Measurements from ENCODE around the gene GLS. TPM values are rescaled to one million over a fixed set of nuclear protein-coding genes. Genes with fewer than 3 reads are reported as not detected.

Gene GLS
- total RNA-seq = 274 TPM

GRCh38 chr2:190880378-190881083 lies at the start of gene GLS:
GLS (plus strand) TSS chr2:190880821; CDS start chr2:190881085, 264 bp downstream.

GRCh38 chr2:191013932-191014652 lies 133.5 kb downstream of the GLS start, which contains the start of gene STAT1:
STAT1 (minus strand) TSS chr2:191014171; CDS start chr2:191010003, 4,168 bp downstream.

Other genes starting within 250 kb of the GLS start
- gene NAB1, start 231.7 kb upstream of the GLS start, total RNA-seq = 56.7 TPM
- 21.0 TPM for gene STAT1, start 133.3 kb downstream of the GLS start, total RNA-seq

Measured in parietal lobe (tissue), 1 donor.